ENCODE results near the gene KLF4. TPM values are rescaled to one million over a fixed set of nuclear protein-coding genes. Genes with fewer than 3 reads are reported as not detected.

Gene KLF4
- total and polyA plus RNA-seq, 2 donors from 2014 or later: 13.5 to 69.4 TPM

DNA sequence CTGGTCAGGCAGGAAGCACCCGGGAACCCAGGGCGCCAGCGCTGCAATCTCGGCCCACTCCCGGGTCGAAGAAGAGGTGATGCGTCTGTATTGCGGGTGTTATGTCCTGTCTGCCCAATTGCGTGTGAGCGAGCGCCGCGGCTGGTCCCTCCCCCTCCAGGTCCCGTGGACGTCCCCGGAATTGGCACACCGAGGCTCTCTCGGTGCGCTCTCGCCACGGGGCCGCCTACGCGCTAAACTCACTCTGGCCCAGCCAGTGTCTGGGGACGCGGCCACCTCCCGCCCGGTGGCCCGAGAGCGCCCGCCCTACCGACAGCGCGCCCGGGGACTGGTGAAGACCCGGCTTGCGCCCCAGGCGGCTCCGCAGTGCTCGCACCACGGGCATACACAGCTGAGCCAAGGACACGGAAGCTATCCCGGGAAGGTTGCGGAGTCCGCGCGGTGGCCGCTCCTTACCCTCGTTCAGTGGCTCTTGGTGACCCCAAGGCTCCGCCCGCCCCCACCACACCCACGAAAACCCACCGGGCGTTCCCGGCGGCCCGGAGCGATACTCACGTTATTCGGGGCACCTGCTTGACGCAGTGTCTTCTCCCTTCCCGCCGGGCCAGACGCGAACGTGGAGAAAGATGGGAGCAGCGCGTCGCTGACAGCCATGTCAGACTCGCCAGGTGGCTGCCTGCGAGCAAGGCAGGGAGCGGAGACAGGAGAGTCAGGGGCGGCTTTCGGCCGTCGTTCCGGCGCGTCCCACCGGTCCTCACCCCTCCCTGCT is 1.0 kb downstream of the KLF4 start:
- peaks cover 2% of the 10 kb centered on the region for H3K27me3 ChIP-seq (ENCODE audit: control insufficient read depth, insufficient read depth, low read length)
- intact Hi-C loops (cut with DNase I): no loop called here
- peaks cover 0 to 5% (median 0%) of the 10 kb centered on the region in 3 donors for H3K36me3 ChIP-seq (ENCODE audit: control insufficient read depth in 2 of 3, insufficient read depth in 3 of 3, low read length in 3 of 3)
- DNase-seq (peak; percentile 46 to 92 (median 54)), FAIRE-seq (no peak)
- peak overlapping the region in 2 of 3 donors; percentile 71 to 81 for H3K9ac ChIP-seq (ENCODE audit: low read length in 3 of 3)
- peaks cover 0 to 19% (median 10%) of the 10 kb centered on the region in 3 donors for H3K4me1 ChIP-seq (ENCODE audit: control insufficient read depth in 2 of 3, insufficient read depth in 2 of 3, low read depth in 1 of 3, low read length in 3 of 3)
- peak overlapping the region; percentile 74 to 80 for H3K27ac ChIP-seq (ENCODE audit: low read depth in 2 of 2, low read length in 2 of 2)
- TF ChIP-seq, protein P1, sequence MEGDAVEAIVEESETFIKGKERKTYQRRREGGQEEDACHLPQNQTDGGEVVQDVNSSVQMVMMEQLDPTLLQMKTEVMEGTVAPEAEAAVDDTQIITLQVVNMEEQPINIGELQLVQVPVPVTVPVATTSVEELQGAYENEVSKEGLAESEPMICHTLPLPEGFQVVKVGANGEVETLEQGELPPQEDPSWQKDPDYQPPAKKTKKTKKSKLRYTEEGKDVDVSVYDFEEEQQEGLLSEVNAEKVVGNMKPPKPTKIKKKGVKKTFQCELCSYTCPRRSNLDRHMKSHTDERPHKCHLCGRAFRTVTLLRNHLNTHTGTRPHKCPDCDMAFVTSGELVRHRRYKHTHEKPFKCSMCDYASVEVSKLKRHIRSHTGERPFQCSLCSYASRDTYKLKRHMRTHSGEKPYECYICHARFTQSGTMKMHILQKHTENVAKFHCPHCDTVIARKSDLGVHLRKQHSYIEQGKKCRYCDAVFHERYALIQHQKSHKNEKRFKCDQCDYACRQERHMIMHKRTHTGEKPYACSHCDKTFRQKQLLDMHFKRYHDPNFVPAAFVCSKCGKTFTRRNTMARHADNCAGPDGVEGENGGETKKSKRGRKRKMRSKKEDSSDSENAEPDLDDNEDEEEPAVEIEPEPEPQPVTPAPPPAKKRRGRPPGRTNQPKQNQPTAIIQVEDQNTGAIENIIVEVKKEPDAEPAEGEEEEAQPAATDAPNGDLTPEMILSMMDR (IDR thresholded peaks at IDR 0.05; ENCODE audit: borderline replicate concordance, extremely low read depth, insufficient read depth): no peak
- no peaks in the 10 kb centered on the region for H3K9me3 ChIP-seq (ENCODE audit: control insufficient read depth in 2 of 3, insufficient read depth in 1 of 3, low read length in 3 of 3)
- peak overlapping the region; percentile 46 to 80 (median 75) for H3K4me3 ChIP-seq (ENCODE audit: low read length in 3 of 3)

- Histone ChIP-seq H3K4me3 (ENCODE audit: low read length in 3 of 3) (peak overlapping the region; percentile 26 to 80 (median 75)), H3K9ac (ENCODE audit: low read length in 3 of 3) (peak overlapping the region in 1 of 3 donors; percentile 81), H3K36me3 (ENCODE audit: control insufficient read depth in 2 of 3, insufficient read depth in 3 of 3, low read length in 3 of 3) (peaks cover 0 to 5% (median 0%) of the 10 kb centered on the region in 3 donors), H3K9me3 (ENCODE audit: control insufficient read depth in 2 of 3, insufficient read depth in 1 of 3, low read length in 3 of 3) (no peaks in the 10 kb centered on the region), H3K4me1 (ENCODE audit: control insufficient read depth in 2 of 3, insufficient read depth in 2 of 3, low read depth in 1 of 3, low read length in 3 of 3) (peaks cover 0 to 19% (median 10%) of the 10 kb centered on the region in 3 donors), H3K27me3 (ENCODE audit: control insufficient read depth, insufficient read depth, low read length) (peaks cover 2% of the 10 kb centered on the region), H3K27ac (ENCODE audit: low read depth in 2 of 2, low read length in 2 of 2) (peak overlapping the region; percentile 74 to 80)
- DNase-seq (peak; percentile 84 to 89 (median 87)), FAIRE-seq (no peak)
- intact Hi-C loops (cut with DNase I): no loop called here
- TF ChIP-seq, protein P1 (IDR thresholded peaks at IDR 0.05; ENCODE audit: borderline replicate concordance, extremely low read depth, insufficient read depth): peak; percentile 60
Observed at GRCh38 chr9:107487521-107488374, 1.8 kb downstream of the KLF4 start.

GRCh38 chr9:107486674-107487520 is 2.7 kb downstream of the KLF4 start:
- Histone ChIP-seq H3K27me3 (ENCODE audit: control insufficient read depth, insufficient read depth, low read length) (peaks cover 2% of the 10 kb centered on the region), H3K4me3 (ENCODE audit: low read length in 3 of 3) (peak overlapping the region; percentile 36 to 80 (median 75)), H3K36me3 (ENCODE audit: control insufficient read depth in 2 of 3, insufficient read depth in 3 of 3, low read length in 3 of 3) (peaks cover 0 to 5% (median 0%) of the 10 kb centered on the region in 3 donors), H3K9ac (ENCODE audit: low read length in 3 of 3) (peak overlapping the region in 1 of 3 donors; percentile 40), H3K9me3 (ENCODE audit: control insufficient read depth in 2 of 3, insufficient read depth in 1 of 3, low read length in 3 of 3) (no peaks in the 10 kb centered on the region), H3K4me1 (ENCODE audit: control insufficient read depth in 2 of 3, insufficient read depth in 2 of 3, low read depth in 1 of 3, low read length in 3 of 3) (peaks cover 0 to 19% (median 10%) of the 10 kb centered on the region in 3 donors), H3K27ac (ENCODE audit: low read depth in 2 of 2, low read length in 2 of 2) (peak overlapping the region; percentile 3 to 34)
- TF ChIP-seq, protein P1 (IDR thresholded peaks at IDR 0.05; ENCODE audit: borderline replicate concordance, extremely low read depth, insufficient read depth): no peak
- FAIRE-seq: no peak
- peak in 4 of 5 donors; percentile 25 to 80 (median 48) for DNase-seq
- intact Hi-C loops (cut with DNase I): no loop called here
